GM18519 (cell line): ENCODE results near the gene OR4F6.

Experiments
- ATAC-seq: cut with Tn5 transposase; IDR thresholded peaks from one replicate; pipeline ENCODE4 v1.9.1; 2021; ENCODE audit warnings: mild to moderate bottlenecking, moderate library complexity; ENCODE audit not compliant: unreplicated experiment, low FRiP score

The OR4F6 gene

DNA sequence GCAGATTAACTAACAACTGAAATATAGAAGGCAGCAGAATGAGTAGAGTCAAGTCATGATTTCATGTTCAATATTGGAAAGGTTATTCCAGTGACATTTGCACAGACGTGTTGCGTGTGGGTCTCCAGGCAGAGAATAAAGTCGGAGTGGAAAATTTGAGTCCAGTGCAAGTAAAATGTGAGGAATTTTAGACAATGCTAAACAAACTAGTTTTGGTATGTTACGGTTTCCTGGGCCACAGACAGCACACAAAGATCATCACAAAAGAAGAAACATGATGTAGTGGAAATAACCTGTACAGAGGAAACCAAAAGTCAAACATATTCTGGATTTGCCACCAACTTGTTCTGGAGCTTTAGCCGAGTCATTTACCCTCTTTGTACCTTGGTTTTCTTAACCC is 367 bp downstream of the OR4F6 start:
- ATAC-seq, result no peak

DNA sequence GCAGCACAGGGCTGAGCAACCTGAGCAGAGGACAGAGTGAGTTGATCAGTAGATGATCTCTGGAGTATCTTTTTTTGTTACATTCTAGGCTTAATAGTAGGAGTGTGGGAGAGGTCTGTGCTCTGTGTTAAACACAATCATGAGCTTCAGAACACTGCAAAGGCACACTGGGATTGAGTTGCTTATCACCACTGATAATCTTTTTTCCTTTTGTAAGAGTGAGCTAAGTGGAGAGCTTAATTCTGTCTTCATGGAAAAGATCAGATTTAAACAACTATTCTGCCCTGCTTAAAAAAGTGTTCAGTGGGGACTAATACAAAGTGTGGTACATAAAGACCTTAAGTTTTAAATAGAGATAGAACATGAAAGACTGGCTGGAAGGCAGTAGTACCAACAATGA is 1.1 kb downstream of the OR4F6 start:
- ATAC-seq, result no peak

DNA sequence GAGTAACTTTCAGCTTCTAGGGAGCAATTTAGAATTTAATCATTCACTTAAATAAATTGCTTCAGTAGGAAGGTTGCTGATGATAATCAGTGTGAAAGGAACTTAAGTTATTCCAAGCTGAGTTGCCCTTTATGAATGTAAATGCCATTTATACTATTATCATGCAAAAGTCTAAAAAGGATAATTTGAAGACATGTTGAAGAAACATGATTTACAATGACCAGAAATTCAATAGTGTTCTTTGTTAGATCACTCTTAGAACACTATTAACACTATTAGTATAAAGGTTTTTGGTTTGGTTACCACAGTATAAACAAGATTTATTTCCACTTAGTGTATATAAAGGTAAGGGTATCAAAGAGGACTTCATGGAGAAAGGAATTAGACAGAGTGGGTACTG is 1.6 kb downstream of the OR4F6 start:
- no peak for ATAC-seq

GRCh38 chr15:101805605-101806345 is 2.5 kb downstream of the OR4F6 start:
- no peak for ATAC-seq

GRCh38 chr15:101807345-101807945 is 4.1 kb downstream of the OR4F6 start:
- no peak for ATAC-seq

DNA sequence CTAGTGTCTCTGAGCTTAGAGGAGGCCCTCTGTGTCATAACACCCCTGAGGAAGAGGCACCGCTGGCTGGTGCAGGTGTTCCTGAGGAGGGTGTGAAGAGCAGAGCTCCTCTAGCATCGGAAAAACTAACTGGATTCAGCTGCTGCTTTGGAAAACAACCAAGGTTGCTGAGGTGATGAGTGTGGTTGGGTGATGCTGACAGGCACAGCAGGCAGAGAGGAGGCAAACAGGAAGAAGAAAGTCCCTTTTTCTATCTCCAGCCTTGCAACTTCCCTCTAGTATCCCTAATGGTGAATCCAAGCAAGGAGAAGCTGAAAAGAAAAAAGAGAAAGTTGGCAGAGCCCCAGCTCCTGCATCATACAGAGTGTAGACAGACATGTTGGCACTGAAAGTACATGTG is 4.9 kb downstream of the OR4F6 start:
- no peak for ATAC-seq

GRCh38 chr15:101810456-101810855 is 7.1 kb downstream of the OR4F6 start:
- ATAC-seq, result no peak

DNA sequence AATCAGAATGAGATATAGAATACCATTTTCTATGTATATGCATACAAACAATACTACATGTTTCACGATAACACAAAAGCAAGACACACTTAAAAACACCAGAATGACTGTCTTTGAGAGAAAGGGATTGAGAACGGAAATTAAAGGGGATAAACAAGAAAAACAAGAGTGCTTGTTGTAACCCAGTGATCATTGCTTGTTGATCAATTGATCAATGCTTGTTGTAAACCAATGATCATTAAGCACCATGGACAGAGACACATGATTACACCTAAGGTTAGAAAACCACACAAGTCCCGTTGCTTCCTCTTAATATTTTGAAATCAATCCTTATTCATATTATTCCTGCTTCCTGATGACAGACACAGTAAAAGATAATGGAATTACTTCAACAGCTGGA is 7.6 kb downstream of the OR4F6 start:
- no peak for ATAC-seq

DNA sequence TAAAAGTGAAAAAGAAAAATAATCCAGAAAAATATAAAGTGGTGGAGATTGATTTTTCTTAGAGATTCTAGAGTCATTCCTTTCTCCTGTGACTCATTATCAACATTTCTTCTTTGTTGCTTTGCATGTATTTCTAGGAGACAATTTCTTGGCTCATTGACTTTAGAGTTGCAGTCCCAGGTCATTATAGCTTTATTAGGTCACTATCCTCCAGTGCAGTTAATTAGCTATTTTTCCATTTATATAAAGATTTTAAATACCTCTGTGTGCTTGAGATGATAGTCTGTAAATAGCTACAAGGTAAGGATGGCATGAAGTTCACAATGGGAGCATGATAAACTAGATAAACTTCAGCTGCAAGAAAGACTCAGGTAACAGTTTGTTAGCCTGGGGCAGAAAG is 8.6 kb downstream of the OR4F6 start, which contains the start of gene OR4F15:
Gene OR4F15, plus strand, starts transcription at position 301 of the 400 bp plus-strand sequence. CDS start 5,985 bp downstream, outside the sequence.
- no peak for ATAC-seq

DNA sequence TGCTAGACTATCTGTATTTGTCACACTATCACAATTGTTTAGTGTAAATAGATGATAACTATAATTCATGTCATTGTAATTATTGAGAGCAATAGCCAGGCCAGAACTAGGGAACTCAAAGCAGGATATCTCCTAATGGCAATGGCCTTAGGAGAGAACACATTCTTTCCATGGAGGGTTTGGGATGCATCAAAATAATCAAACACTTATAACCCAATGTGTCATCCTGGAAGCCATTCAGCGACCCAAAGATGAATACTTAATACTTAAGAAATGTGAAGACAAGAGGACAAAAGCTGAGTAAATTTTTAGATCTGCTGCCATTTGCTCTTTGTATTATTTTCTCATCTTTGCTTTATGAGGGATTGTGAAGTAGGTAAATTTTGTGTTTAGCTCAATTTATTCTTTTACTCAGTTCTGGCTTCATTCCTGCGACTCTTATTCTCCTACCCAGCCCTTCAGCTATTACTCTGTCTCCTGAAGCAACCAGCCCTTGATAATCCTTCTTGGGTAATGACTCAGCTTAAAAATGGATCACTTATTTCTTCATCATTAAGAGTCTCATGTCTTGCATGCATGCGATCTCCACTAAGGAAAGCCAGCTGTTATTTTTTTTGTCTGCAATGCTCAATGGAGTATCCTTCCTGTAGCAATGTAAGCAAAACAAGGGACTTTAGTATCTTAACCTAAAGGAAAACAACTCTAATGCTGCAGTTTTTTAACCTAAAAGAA is 10.7 kb downstream of the OR4F6 start:
- no peak for ATAC-seq

- ATAC-seq, result no peak
Observed at GRCh38 chr15:101820781-101821180, 17.5 kb downstream of the OR4F6 start.

- no peak for ATAC-seq
Observed at GRCh38 chr15:101827257-101827656, 23.9 kb downstream of the OR4F6 start.

DNA sequence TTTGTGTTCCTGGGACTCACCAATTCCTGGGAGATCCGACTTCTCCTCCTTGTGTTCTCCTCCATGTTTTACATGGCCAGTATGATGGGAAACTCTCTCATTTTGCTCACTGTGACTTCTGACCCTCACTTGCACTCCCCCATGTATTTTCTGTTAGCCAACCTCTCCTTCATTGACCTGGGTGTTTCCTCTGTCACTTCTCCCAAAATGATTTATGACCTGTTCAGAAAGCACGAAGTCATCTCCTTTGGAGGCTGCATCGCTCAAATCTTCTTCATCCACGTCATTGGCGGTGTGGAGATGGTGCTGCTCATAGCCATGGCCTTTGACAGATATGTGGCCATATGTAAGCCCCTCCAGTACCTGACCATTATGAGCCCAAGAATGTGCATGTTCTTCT is 25.5 kb downstream of the OR4F6 start:
- no peak for ATAC-seq

GRCh38 chr15:101841656-101842055 is 38.3 kb downstream of the OR4F6 start:
- no peak for ATAC-seq

- ATAC-seq, result no peak
Observed at GRCh38 chr15:101844916-101845315, 41.6 kb downstream of the OR4F6 start.

DNA sequence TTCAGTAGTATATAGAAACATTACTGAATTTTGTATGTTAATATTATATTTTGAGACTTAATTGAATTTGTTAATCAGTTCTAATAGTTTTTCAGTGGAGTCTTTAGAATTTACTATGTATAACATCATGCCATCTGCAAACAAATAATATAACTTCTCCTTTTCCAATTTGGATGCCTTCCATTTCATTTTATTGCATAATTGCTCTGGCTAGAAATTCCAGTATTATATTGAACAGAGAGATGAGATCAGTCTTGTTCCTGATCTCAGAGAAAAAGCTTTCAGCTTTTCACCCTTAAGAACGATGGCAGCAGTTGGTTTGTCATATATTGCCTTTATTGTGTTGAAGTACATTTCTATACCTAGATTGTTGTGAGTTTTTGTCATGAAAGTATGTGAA is 49.0 kb downstream of the OR4F6 start:
- no peak for ATAC-seq
